NCI-H128 (cell line): Measurements from ENCODE around the gene PLEKHA4.

ENCODE experiments used
- DNase-seq: peaks from one replicate; lab custom pipeline; 2025; ENCODE audit not compliant: unreplicated experiment; lab: John Stamatoyannopoulos, UW

Gene PLEKHA4

GRCh38 chr19:48830965-48831364 is 37.5 kb downstream of the PLEKHA4 start:
- no peak for DNase-seq

- DNase-seq: no peak
These were observed 38.3 kb downstream of the PLEKHA4 start for GRCh38 chr19:48830088-48830487.

GRCh38 chr19:48826606-48827020 is 41.8 kb downstream of the PLEKHA4 start:
- DNase-seq: no peak

- no peak for DNase-seq
These were observed 45.9 kb downstream of the PLEKHA4 start for GRCh38 chr19:48822514-48822913.

GRCh38 chr19:48821633-48822032 is 46.8 kb downstream of the PLEKHA4 start:
- no peak for DNase-seq

DNA sequence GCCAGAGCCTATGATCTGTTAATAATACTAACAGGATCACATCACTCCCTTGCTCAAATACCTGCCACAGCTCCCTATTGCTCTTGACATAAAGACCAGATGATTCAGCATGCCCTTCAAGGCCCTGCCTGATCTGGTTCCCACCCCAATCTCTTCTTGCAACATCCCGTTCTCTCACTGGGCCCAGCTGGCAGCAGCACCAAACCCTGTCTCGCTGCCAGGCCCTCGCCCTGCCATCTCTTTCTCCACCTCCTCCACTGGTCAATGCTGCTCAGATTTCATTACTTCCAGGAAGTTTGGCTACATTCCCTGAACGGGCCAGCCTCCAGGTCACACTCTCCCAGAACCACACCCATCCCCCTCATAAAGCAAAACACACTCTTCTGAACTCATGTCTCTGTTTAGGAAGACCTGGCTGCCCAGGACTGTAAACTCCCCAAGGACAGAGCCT is 49.0 kb downstream of the PLEKHA4 start:
- DNase-seq: no peak

DNA sequence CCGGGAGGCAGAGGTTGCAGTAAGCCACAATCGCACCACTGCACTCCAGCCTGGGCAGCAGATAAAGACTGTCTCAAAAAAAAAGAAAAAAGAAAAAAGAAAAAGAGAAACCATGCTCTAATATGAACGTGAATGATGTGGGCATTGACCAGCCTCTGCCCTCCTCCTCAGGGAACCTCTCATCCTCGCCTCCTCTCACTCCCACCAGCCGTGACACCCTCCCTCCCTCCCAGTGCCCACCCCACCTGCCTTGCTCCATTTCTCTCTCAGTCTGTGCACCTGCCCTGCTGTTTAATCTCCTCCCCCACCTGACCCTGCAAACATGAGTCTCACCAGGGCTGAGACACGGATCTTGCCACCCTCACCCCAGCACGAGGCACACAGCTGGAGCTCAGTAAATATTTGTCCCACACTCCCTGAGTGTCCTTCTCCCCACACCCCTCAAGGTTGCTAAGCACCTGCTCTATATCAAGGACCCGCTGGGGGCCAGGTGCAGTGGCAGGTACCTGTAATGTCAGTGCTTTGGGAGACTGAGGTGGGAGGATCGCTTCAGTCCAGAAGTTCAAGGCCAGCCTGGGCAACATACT is 50.1 kb downstream of the PLEKHA4 start:
- DNase-seq: peak; percentile 53

DNA sequence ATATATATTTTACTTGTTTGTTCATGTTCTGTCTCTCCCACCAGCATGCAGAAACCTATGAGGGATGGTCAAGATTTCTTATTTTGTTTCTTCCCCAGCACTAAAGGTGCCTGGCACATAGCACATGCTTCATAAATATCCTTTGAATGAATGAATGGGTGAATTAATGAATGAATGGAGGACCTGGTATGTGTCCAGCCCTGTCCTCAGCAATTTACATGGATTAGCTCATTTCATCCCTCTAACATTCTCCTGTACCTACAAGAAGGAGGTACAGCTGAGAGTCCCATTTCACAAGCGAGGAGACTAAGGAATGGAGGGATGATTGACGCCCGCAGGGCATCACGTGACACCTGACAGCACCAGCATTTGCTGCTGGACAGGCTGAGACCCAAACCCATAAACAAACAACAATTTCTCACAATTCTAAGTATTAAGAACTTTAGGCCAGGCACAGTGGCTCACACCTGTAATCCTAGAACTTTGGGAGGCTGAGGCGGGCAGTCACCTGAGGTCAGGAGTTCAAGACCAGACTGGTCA is 50.8 kb downstream of the PLEKHA4 start:
- no peak for DNase-seq

- no peak for DNase-seq
These were observed 52.4 kb downstream of the PLEKHA4 start for GRCh38 chr19:48815870-48816501.

- no peak for DNase-seq
These were observed 53.5 kb downstream of the PLEKHA4 start for GRCh38 chr19:48814895-48815294.

DNA sequence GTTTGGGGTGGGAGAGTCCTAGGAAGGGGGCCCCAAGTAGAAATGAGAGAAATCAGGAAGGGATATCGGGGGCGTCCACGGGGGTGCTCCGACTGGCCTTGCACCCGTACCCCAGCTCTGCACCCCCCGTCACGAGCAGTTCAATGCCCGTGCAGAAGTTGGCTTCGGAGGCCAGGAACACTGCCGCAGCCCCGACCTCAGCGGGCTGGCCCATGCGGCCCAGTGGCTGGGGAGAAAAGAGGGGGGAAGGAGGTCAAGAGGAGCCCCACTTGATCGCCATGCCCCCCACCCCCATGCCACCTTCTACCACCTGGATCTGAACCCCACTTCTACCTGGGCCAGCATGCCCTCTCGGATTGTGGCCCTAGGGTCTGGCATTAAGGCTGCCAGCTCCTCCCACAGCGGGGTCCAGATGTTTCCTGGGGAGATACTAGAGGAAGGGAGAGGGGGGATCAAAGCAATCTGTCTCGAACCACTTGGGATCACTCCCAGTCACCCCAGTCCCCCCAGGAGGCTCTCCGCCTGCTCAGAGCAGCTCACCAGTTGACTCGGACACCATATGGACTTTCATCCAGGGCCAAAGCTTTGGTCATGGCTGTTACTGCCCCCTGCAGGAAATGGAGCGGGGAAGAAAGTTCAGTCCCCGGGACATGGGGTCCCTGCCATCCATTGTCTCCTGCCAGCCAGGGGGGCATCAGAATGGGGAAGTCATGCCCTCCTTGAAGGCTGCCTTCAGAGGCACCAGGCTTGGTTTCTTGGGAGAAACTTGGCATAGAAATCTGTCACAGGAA is 55.1 kb downstream of the PLEKHA4 start:
- no peak for DNase-seq

DNA sequence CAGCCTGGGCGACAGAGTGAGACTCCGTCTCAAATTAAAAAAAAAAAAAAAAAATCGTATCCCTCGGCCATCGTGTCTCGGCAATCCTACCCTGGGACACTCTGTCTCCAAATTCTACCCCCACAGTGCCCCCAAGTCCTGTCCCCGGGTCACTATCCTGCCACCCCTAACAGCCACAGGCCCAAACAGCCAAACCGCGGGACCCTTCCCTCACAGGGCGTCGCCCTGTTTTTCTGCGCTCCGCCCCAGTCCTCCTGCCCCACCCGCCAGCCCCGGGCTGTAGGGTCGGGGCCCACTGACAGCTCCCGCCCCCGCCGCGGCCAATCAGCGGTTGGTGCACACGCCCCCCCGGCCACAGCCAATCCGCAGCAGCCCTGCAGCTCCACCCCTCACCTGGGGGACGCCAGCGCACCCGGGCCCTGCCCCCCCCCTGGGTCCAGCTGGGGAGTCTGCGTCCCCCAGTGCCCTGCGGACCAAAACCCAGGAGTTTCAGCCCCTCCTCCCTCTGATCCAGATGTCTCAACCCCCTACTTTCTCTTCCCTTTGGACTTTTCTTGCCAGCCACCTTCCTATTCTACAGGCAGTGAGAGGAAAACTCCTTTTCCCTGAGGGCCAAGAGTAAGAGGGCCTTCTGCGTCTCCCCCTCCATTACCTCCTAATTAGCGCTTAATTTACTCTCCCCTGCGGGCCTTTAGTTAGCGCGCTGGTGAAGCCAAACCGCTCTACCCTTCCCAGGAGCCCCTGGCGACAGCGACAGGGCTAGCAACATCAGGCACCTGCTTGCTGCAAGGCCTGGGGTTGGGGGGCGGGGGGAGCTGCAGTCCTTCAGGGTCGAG is 56.1 kb downstream of the PLEKHA4 start:
- DNase-seq: peak; percentile 63

DNA sequence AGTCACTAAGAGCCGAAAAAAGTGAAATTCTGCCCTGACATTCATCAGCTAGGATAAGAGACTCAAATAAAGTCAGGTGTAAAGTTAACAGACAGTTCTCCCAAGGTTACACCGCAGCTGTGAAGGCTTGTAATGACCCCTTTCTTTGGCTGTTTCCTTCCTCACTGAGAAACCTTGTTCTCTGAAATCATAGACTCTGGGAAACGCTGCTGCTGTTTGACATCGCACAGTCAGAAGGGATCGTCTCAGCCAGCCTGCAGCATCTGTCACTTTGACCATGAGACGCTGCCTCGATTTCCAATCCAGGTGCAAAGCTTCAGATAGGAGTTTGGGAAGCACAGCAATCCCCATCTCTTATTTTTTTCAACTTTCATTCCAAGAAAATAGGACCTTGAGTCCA is 58.3 kb downstream of the PLEKHA4 start:
- no peak for DNase-seq

DNA sequence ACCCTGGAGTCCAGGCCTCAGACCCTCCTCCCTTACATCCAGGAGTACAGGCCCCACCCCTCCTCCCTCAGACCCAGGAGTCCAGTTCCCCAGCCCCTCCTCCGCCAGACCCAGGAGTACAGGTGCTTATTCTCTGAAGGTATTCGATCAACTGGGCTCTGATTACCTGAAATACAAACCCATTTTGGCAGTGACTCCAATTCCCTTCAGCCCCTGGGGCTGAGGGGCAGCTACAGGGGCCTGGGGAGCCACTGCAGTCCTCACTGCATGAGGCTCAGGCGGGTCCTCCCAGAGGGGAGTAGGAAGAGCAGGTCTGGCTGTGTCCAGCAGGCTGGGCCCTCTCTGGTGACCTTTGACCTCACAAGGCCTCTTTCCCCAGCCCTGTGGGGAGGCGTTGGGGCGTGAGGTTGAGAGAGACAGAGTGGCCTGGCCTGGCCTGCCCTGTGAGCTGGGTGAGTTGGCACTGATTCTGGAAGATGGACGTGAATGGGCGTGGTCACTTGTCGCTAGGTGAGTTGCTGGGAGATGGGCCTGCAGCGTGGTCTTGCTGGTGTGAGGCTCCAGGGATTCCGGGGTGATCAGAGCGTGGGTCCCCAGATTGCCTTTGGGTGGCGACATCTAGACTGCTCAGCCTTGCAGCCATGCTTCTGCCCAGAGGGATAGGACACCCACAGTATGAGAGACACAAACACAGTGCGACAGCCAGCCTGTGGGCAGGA is 60.7 kb downstream of the PLEKHA4 start:
- no peak for DNase-seq

DNA sequence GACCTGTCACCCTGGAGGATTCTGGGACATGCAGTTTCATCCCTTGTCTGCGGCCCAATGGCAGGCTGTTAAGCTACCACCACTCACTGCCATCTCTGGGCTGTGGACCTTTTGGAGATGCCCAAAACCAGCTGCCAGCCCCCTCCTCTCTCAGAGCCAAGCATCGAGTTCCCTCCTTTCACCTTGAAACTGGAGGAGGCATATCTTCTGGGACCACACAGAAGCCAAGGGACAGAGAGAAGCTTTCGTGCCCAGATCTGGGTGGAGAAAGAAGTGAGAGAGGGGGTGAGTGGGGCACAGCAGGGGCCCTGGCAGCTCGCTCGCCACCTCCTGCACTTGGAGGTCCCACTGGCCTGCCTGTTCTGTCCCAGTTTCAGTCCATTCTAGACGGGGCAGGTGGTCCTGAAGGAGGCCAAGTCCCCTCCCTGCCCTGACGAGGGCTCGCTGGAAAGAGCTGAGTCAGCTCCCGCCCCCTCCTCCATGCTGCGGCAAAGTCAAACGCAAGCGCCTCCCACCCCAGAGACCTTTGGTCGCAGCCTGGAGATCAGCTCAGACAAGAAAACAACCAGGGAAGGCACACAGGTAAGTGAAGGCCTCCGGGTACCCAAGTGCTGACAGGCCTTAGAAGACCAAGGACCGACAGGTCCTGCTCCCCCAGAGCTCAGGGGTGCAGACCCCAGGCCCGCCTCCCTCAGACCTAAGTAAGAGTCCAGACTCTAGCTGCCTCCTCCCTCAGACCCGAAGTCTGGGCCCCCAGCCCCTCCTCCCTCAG is 61.4 kb downstream of the PLEKHA4 start:
- DNase-seq: no peak

- no peak for DNase-seq
These were observed 61.9 kb downstream of the PLEKHA4 start for GRCh38 chr19:48806518-48806817.

GRCh38 chr19:48805452-48805851 is 63.0 kb downstream of the PLEKHA4 start:
- DNase-seq: no peak

- DNase-seq: no peak
These were observed 63.9 kb downstream of the PLEKHA4 start for GRCh38 chr19:48804496-48804895.

- DNase-seq: no peak
These were observed 65.8 kb downstream of the PLEKHA4 start for GRCh38 chr19:48802623-48803022.
